ENCODE measurements around the gene IFNAR1.

The IFNAR1 gene

GRCh38 chr21:33296156-33296555, 28.6 kb upstream of the IFNAR1 start:
- in situ Hi-C loops (cut with MboI; ENCODE audit: low sequenced_read_pairs): no loop called here
- H3K27me3 ChIP-seq (ENCODE audit: low read depth): no peaks in the 10 kb centered on the region
- no peaks in the 10 kb centered on the region for H3K36me3 ChIP-seq (replicated peaks)
- H3K4me3 ChIP-seq: no peak overlapping the region
- no peaks in the 10 kb centered on the region for H3K9me3 ChIP-seq
- H3K4me1 ChIP-seq: no peaks in the 10 kb centered on the region; the same call in 1 of the 2 replicates
- DNase-seq (ENCODE audit: low spot score in 2 of 2): no peak

DNA sequence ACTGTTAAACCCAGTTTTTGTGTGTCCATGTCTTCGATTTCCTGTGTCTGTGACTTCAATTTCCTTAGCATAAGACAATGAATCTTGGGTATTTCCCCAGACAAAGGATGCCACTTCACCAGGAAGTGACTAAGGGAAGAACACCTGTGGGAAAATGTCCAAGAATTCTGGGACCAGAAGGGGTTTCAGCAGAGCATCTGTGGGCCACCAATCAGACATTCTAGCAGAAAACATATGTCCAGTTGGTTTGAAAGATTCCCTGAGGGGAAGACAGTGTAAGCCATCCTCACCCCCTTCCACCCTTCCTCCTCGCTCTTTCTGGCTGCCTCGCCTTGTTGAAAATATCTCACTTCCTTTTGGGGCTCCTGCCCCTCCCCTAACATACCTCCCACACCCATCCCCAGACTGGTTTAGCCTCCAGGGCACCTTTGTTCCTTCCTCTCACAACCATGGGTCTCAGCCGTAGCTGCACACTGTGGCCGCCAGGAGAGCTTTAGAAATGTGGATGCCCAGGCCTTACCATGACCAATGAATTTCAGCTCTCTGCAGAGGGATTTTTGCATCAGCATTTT, 25.5 kb upstream of the IFNAR1 start:
- Histone ChIP-seq H3K4me1 (no peaks in the 10 kb centered on the region; the same call in 1 of the 2 replicates), H3K27me3 (ENCODE audit: low read depth) (no peaks in the 10 kb centered on the region), H3K4me3 (no peak overlapping the region), H3K9me3 (no peaks in the 10 kb centered on the region), H3K36me3 (replicated peaks) (no peaks in the 10 kb centered on the region)
- in situ Hi-C loops (cut with MboI; ENCODE audit: low sequenced_read_pairs): no loop called here
- no peak for DNase-seq (ENCODE audit: low spot score in 2 of 2)

DNA sequence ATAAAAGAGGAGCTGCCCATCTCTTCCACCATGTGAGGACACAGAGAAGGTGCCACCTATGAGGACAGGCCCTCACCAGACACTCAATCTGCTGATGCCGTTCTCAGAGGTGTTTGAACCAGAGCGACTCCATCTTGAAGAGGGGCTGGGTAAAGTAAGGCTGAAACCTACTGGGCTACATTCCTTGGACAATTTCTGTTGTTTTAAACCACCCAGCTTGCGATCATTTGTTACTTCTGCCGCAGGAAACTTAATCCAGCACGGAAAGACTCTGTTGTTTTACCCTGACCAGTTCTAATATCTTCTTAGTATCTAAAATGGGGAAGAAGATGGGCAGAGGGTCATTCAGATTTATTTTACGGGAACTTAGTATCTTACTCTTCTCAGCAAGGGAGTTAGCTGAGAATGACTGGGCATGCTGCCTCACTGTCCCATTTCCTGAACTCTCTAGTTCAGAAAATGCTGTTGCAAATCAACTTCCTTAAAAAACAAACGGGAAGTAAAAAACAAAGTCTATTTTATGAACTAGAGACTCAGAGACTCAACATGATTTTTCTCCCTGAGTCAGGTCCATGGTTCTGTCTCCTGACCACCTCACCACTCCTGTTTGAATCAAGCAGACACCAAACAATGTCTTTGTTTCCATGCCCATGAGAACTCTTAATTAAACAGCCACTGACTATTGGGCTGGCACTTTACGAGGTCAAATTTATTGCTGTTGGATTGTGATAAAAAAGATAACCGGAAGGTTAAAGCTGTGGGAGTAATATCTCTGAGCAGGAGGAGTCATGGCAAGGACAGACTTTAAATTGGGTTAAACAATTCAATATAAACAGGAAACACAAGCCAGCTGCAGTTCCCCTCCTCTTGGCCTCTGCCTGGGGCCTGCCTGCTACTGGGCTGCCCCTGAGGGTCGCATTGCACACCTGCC, 23.8 kb upstream of the IFNAR1 start:
- no peaks in the 10 kb centered on the region for H3K27me3 ChIP-seq (ENCODE audit: low read depth)
- H3K4me1 ChIP-seq: no peaks in the 10 kb centered on the region; the same call in 1 of the 2 replicates
- no peaks in the 10 kb centered on the region for H3K9me3 ChIP-seq
- no peaks in the 10 kb centered on the region for H3K36me3 ChIP-seq (replicated peaks)
- DNase-seq (ENCODE audit: low spot score in 2 of 2): no peak
- H3K4me3 ChIP-seq: no peak overlapping the region
- in situ Hi-C loops (cut with MboI; ENCODE audit: low sequenced_read_pairs): no loop called here

GRCh38 chr21:33301632-33302002, 23.2 kb upstream of the IFNAR1 start:
- H3K4me1 ChIP-seq: no peaks in the 10 kb centered on the region; the same call in 1 of the 2 replicates
- in situ Hi-C loops (cut with MboI; ENCODE audit: low sequenced_read_pairs): no loop called here
- H3K9me3 ChIP-seq: no peaks in the 10 kb centered on the region
- H3K36me3 ChIP-seq (replicated peaks): no peaks in the 10 kb centered on the region
- H3K4me3 ChIP-seq: no peak overlapping the region
- no peaks in the 10 kb centered on the region for H3K27me3 ChIP-seq (ENCODE audit: low read depth)
- DNase-seq (ENCODE audit: low spot score in 2 of 2): no peak

GRCh38 chr21:33302055-33302454, 22.7 kb upstream of the IFNAR1 start:
- no peak for DNase-seq (ENCODE audit: low spot score in 2 of 2)
- Histone ChIP-seq H3K36me3 (replicated peaks) (no peaks in the 10 kb centered on the region), H3K9me3 (no peaks in the 10 kb centered on the region), H3K27me3 (ENCODE audit: low read depth) (no peaks in the 10 kb centered on the region), H3K4me1 (no peaks in the 10 kb centered on the region; the same call in 1 of the 2 replicates), H3K4me3 (no peak overlapping the region)
- in situ Hi-C loops (cut with MboI; ENCODE audit: low sequenced_read_pairs): no loop called here

DNA sequence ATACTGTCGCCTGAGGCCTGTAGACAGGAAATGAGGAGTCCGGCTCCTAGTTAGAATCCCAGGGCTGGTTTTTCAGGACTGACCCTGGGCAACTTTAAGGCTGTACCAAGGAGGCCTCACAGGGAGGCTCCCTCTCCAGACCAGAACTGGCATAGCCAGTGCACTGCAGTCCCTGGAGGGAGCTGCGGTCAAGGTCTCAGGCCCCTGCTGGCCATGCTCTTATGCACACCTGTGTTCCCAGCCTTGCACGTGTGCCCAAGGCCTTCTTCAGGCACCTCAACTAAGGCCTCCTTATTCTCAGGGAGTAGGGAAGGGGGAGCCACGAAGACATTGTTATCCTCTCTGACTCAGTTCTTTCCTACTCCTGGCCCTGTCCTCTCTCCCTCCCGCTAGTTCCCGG, 22.0 kb upstream of the IFNAR1 start:
- in situ Hi-C loops (cut with MboI; ENCODE audit: low sequenced_read_pairs): no loop called here
- no peak overlapping the region for H3K4me3 ChIP-seq
- no peaks in the 10 kb centered on the region for H3K36me3 ChIP-seq (replicated peaks)
- H3K27me3 ChIP-seq (ENCODE audit: low read depth): no peaks in the 10 kb centered on the region
- no peak for DNase-seq (ENCODE audit: low spot score in 2 of 2)
- H3K4me1 ChIP-seq: no peaks in the 10 kb centered on the region; the same call in 1 of the 2 replicates
- H3K9me3 ChIP-seq: no peaks in the 10 kb centered on the region

GRCh38 chr21:33305344-33305671, 19.5 kb upstream of the IFNAR1 start:
- Histone ChIP-seq H3K4me3 (no peak overlapping the region), H3K27me3 (ENCODE audit: low read depth) (no peaks in the 10 kb centered on the region), H3K36me3 (replicated peaks) (no peaks in the 10 kb centered on the region), H3K4me1 (no peaks in the 10 kb centered on the region; the same call in 1 of the 2 replicates), H3K9me3 (no peaks in the 10 kb centered on the region)
- no peak for DNase-seq (ENCODE audit: low spot score in 2 of 2)
- in situ Hi-C loops (cut with MboI; ENCODE audit: low sequenced_read_pairs): no loop called here

DNA sequence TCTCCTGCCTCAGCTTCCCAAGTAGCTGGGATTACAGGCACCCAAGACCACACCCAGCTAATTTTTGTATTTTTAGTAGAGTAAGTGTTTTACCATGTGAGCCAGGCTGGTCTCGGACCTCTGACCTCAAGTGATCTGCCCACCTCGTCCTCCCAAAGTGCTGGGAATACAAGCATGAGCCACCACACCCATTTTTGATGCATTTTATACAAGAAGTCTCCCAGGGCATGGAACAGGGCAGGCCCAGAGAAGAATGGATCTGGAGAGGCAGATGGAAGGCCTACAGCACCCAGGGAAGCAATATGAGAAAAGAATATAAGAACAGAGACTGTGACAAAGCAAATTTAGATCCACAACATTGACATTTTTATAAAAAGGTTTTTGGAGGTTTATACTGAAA, 18.8 kb upstream of the IFNAR1 start:
- Histone ChIP-seq H3K9me3 (no peaks in the 10 kb centered on the region), H3K4me1 (no peaks in the 10 kb centered on the region)

DNA sequence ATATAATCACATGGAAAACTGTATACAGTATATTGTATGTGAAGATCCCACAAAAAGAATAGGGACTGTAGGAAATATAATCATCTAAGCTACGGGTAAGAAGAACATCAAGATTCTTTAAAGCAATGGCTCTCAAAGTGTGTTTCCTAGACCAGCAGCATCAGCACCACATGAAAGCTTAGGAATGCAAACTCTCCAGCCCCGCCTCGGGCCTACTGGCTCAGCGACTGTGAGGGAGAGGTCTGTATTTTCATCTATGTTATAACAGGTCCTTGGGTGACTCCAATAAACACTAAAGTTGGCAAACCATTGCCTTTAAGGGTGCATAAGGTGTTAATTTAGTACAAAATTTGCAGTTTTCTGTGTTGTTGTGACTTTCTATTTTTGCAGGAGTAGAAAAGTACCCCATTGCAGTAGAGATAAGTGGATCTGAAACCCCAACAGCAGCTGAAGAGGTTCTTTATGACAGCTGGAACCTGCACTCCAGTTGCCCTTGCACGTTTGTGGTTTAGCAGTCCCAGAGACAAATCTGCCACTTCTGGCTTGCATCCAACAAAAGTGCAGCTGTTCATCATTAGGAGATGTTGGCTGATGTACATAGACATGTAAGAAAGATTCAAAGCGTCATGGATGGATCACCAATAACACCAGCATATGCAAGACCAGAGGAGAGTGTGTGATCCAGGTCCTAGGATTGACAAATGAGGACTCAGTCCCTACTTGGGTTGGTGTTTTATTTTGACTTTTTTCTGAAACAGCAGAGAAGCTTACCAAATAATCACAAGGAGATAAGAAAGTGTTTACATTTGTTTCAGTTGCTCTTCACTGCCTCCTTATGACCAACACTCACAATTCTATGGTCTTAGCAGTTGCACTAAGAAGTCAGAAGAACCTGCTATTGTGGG, 15.9 kb upstream of the IFNAR1 start:
- in situ Hi-C loops (cut with MboI; ENCODE audit: low sequenced_read_pairs): no loop called here
- no peaks in the 10 kb centered on the region for H3K36me3 ChIP-seq (replicated peaks)
- no peaks in the 10 kb centered on the region for H3K4me1 ChIP-seq
- DNase-seq (ENCODE audit: low spot score in 2 of 2): no peak
- no peak overlapping the region for H3K4me3 ChIP-seq
- no peaks in the 10 kb centered on the region for H3K9me3 ChIP-seq
- H3K27me3 ChIP-seq (ENCODE audit: low read depth): no peaks in the 10 kb centered on the region

More for the DNA sequence above, 18.8 kb upstream of the IFNAR1 start:
- Histone ChIP-seq H3K4me3 (no peak overlapping the region), H3K36me3 (replicated peaks) (no peaks in the 10 kb centered on the region), H3K27me3 (ENCODE audit: low read depth) (no peaks in the 10 kb centered on the region)
- in situ Hi-C loops (cut with MboI; ENCODE audit: low sequenced_read_pairs): no loop called here
- no peak for DNase-seq (ENCODE audit: low spot score in 2 of 2)

GRCh38 chr21:33309778-33310177, 15.0 kb upstream of the IFNAR1 start:
- H3K4me3 ChIP-seq: no peak overlapping the region
- H3K4me1 ChIP-seq: no peaks in the 10 kb centered on the region
- no peaks in the 10 kb centered on the region for H3K36me3 ChIP-seq (replicated peaks)
- no peaks in the 10 kb centered on the region for H3K27me3 ChIP-seq (ENCODE audit: low read depth)
- no peaks in the 10 kb centered on the region for H3K9me3 ChIP-seq
- in situ Hi-C loops (cut with MboI; ENCODE audit: low sequenced_read_pairs): no loop called here
- DNase-seq (ENCODE audit: low spot score in 2 of 2): no peak

GRCh38 chr21:33312121-33312520, 12.6 kb upstream of the IFNAR1 start:
- H3K4me1 ChIP-seq: no peaks in the 10 kb centered on the region
- in situ Hi-C loops (cut with MboI; ENCODE audit: low sequenced_read_pairs): no loop called here
- DNase-seq (ENCODE audit: low spot score in 2 of 2): no peak
- H3K27me3 ChIP-seq (ENCODE audit: low read depth): no peaks in the 10 kb centered on the region
- H3K36me3 ChIP-seq (replicated peaks): no peaks in the 10 kb centered on the region
- no peaks in the 10 kb centered on the region for H3K9me3 ChIP-seq
- no peak overlapping the region for H3K4me3 ChIP-seq

DNA sequence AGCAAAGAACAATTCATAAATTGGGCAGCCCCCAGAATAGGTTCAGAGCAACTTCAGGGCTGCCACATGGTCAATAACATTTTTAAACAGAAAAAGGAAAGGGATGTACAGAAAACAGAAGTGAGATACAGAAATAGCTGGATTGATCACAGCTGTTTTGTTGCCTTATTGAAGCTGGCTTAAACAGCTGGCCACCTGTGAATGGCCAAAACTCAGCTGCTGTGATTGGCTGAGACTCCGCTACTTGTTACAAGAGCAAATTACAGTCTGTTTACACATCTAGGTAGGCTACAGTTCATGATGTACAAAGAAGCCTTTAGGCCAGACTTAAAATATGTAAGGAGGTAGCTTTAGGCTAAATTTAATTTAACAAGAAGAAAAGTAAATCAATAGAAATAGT, 11.6 kb upstream of the IFNAR1 start:
- DNase-seq (ENCODE audit: low spot score in 2 of 2): no peak
- no peaks in the 10 kb centered on the region for H3K4me1 ChIP-seq
- H3K4me3 ChIP-seq: no peak overlapping the region
- in situ Hi-C loops (cut with MboI; ENCODE audit: low sequenced_read_pairs): no loop called here
- no peaks in the 10 kb centered on the region for H3K27me3 ChIP-seq (ENCODE audit: low read depth)
- no peaks in the 10 kb centered on the region for H3K36me3 ChIP-seq (replicated peaks)
- H3K9me3 ChIP-seq: no peaks in the 10 kb centered on the region

DNA sequence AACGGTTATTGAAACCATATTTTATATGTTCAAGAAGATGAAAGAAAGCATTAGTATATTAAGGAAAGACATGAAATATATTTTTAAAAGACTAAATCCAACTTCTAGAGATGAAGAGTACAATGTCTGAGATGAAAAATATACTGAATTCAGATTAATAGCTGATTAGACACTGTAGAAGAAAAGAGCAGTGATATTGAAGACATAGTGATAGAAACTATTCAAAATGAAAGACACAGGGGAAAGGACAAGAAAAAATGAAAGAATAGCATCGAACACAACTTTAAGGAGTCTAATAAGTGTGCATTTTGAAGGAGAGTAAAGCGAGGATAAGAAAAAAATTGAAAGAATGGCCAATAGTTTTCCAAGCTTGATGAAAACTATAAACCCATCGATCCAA, 11.2 kb upstream of the IFNAR1 start:
- no peak for DNase-seq (ENCODE audit: low spot score in 2 of 2)
- in situ Hi-C loops (cut with MboI; ENCODE audit: low sequenced_read_pairs): no loop called here
- Histone ChIP-seq H3K4me3 (no peak overlapping the region), H3K27me3 (ENCODE audit: low read depth) (no peaks in the 10 kb centered on the region), H3K36me3 (replicated peaks) (no peaks in the 10 kb centered on the region), H3K4me1 (no peaks in the 10 kb centered on the region), H3K9me3 (no peaks in the 10 kb centered on the region)

GRCh38 chr21:33314111-33314510, 10.7 kb upstream of the IFNAR1 start:
- no peaks in the 10 kb centered on the region for H3K27me3 ChIP-seq (ENCODE audit: low read depth)
- H3K9me3 ChIP-seq: no peaks in the 10 kb centered on the region
- H3K4me3 ChIP-seq: no peak overlapping the region
- no peaks in the 10 kb centered on the region for H3K36me3 ChIP-seq (replicated peaks)
- no peak for DNase-seq (ENCODE audit: low spot score in 2 of 2)
- in situ Hi-C loops (cut with MboI; ENCODE audit: low sequenced_read_pairs): no loop called here
- H3K4me1 ChIP-seq: no peaks in the 10 kb centered on the region
